Measurements from ENCODE around the gene RSPH1. TPM values are rescaled to one million over a fixed set of nuclear protein-coding genes. Genes with fewer than 3 reads are reported as not detected.

RSPH1 gene
- total RNA-seq, 3 donors from 2014 or later, result not detected

- ATAC-seq (no peak), DNase-seq (peak; percentile 17)
- Mint-ChIP-seq H3K4me3 (no peak overlapping the region), H3K9me3 (no peaks in the 10 kb centered on the region), H3K4me1 (ENCODE audit: low read depth) (peaks cover 49% of the 10 kb centered on the region), H3K36me3 (ENCODE audit: insufficient read depth) (peaks cover 24% of the 10 kb centered on the region), H3K27me3 (ENCODE audit: low read depth) (no peaks in the 10 kb centered on the region)
Measured at GRCh38 chr21:42524341-42525028, 28.5 kb upstream of the RSPH1 start.

DNA sequence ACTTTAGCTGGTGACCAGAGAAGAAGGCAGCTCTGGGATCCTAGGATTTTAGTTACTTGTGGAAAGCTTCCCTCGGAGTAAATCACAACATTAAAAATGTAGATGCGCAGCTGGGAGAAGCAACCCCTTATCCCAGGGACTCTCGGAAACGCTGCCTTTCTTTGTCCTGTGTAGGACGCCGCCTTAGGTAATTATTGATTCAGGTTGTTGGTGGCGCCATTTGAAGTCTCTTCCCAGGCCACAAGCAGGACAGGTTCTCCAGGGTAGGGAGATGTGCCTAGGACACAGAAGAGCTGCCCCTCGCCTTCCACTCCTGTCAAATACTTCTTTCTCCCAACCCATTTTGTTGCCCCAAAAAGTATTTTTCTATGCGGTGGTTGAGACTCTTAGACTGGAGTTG is 27.9 kb upstream of the RSPH1 start:
- H3K4me1 Mint-ChIP-seq (ENCODE audit: low read depth), result peaks cover 50% of the 10 kb centered on the region
- H3K9me3 Mint-ChIP-seq, result no peaks in the 10 kb centered on the region
- no peaks in the 10 kb centered on the region for H3K27me3 Mint-ChIP-seq (ENCODE audit: low read depth)

DNA sequence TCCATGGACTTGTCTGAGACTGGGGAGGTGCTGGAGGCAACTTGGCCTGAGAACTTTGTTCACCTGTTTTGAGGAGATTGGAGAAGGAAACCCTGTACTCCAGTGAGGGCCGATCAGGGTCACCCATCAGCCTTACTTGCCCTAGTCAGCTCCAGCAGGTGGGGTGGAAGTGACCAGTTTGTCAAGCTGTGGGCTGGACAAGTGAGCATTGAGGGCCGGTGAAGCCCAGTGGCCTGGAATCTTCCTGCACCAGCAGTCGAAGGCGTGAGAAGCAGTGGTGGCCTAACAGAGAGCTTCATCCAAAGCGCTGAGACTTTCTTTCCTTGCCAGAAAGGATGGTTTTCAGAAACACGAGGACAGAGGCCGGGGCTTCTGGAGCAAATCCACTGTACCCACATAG is 27.2 kb upstream of the RSPH1 start:
- H3K4me1 Mint-ChIP-seq (ENCODE audit: low read depth), result peaks cover 45% of the 10 kb centered on the region
- peaks cover 34% of the 10 kb centered on the region for H3K36me3 Mint-ChIP-seq (ENCODE audit: insufficient read depth)
- H3K9me3 Mint-ChIP-seq, result no peaks in the 10 kb centered on the region
- no peak overlapping the region for H3K4me3 Mint-ChIP-seq
- DNase-seq (no peak), ATAC-seq (no peak)
- H3K27me3 Mint-ChIP-seq (ENCODE audit: low read depth), result no peaks in the 10 kb centered on the region

More for the DNA sequence above, 27.9 kb upstream of the RSPH1 start:
- no peak for ATAC-seq
- no peak overlapping the region for H3K4me3 Mint-ChIP-seq
- H3K36me3 Mint-ChIP-seq (ENCODE audit: insufficient read depth), result peaks cover 28% of the 10 kb centered on the region
- DNase-seq, result no peak

DNA sequence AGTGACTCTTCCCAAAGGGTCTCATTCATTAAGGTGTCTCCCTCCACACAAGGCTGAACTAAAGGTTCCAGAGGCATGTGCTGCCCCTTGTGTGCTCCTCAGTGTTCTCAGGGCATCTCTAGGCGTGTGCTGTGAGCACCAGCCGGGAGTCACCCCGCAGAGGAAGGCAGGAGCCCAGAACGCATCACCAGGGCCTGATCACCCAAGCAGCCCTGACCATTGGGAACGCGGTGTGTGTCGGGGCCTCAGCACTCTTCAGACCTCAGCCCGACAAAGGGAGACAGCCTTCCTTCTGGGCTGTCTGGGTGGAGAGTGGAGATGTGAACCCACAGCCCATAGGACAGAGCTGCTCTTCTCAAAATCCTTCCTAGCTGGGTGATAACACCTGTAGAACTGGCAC is 26.7 kb upstream of the RSPH1 start:
- Mint-ChIP-seq H3K4me3 (no peak overlapping the region), H3K27me3 (ENCODE audit: low read depth) (no peaks in the 10 kb centered on the region), H3K4me1 (ENCODE audit: low read depth) (peaks cover 40% of the 10 kb centered on the region), H3K36me3 (ENCODE audit: insufficient read depth) (peaks cover 34% of the 10 kb centered on the region), H3K9me3 (no peaks in the 10 kb centered on the region)
- no peak for ATAC-seq
- DNase-seq, result no peak

DNA sequence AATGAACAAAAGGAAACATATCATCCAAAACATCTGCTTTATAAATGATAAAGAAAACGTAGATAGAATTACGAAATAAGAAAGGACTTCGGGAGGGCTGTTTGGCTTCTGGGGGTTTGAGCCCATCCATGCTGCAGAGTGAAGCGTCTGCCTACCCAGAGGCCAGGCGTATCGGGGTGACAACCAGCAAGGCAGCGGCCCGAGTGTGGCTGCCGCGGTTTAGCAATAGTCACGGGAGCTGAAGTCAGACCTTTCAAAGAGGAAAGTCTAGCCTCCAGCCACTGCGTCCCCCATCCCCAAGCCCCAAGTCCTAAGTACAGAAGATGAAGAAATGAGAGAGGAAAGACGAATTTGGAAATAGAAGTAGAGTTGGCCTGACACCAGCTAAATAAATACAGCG is 26.2 kb upstream of the RSPH1 start:
- DNase-seq (no peak), ATAC-seq (no peak)
- Mint-ChIP-seq H3K4me1 (ENCODE audit: low read depth) (peaks cover 36% of the 10 kb centered on the region), H3K27me3 (ENCODE audit: low read depth) (no peaks in the 10 kb centered on the region), H3K9me3 (no peaks in the 10 kb centered on the region), H3K4me3 (no peak overlapping the region), H3K36me3 (ENCODE audit: insufficient read depth) (peaks cover 34% of the 10 kb centered on the region)

- DNase-seq (no peak), ATAC-seq (no peak)
- no peak overlapping the region for H3K4me3 Mint-ChIP-seq
- H3K4me1 Mint-ChIP-seq (ENCODE audit: low read depth), result peaks cover 37% of the 10 kb centered on the region
- H3K36me3 Mint-ChIP-seq (ENCODE audit: insufficient read depth), result peaks cover 39% of the 10 kb centered on the region
- no peaks in the 10 kb centered on the region for H3K9me3 Mint-ChIP-seq
- no peaks in the 10 kb centered on the region for H3K27me3 Mint-ChIP-seq (ENCODE audit: low read depth)
Measured at GRCh38 chr21:42521805-42522204, 25.8 kb upstream of the RSPH1 start.

DNA sequence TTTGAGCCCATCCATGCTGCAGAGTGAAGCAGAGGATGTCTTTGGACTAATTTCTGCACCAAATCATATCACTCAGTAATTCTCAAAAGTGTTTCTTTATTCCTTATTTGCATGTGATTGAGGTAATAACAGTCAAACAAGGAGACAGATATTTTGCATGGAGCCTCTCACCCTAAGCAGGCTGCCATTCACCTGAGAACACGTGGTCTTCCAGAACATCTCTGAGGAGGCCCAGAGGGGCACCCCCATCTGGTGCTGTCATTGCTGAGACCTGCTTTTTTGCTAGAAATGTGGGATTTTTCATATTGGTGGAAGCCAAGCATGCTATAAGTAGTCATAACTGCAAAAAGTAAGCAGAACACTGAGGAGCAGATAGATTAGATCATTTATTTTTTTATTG is 25.4 kb upstream of the RSPH1 start:
- ATAC-seq (no peak), DNase-seq (no peak)
- no peaks in the 10 kb centered on the region for H3K27me3 Mint-ChIP-seq (ENCODE audit: low read depth)
- H3K36me3 Mint-ChIP-seq (ENCODE audit: insufficient read depth), result peaks cover 39% of the 10 kb centered on the region
- no peaks in the 10 kb centered on the region for H3K9me3 Mint-ChIP-seq
- peaks cover 35% of the 10 kb centered on the region for H3K4me1 Mint-ChIP-seq (ENCODE audit: low read depth)
- no peak overlapping the region for H3K4me3 Mint-ChIP-seq

DNA sequence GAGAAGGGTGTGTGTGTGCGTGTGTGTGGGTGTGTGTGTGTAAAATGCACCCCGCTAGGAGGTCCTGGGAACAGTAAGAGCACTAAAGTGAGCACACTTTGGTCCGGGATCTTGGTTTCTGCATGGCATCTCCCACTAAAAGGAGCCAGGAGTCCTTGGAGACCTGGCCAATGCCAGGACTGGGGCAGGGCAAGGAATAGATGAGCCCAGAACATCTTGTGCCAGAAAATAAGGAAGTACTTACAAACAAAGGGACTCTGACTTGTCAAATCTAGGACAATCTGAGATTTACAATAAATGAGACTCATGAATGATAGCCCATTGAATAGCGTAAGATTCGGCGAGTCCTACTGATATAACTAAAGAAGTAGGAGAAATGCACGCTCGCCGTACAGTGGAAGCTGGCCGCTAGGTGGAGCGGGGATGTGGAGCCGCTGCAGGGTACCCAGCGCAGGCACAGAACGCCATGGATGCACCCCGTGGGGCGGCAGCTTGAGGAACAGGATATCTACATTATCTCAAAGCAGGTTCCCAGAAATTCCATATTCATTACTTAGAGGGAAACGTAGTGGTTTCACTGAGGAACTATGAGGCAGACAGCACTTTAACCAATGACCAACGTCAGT is 24.7 kb upstream of the RSPH1 start:
- H3K4me1 Mint-ChIP-seq (ENCODE audit: low read depth), result peaks cover 33% of the 10 kb centered on the region
- no peaks in the 10 kb centered on the region for H3K9me3 Mint-ChIP-seq
- DNase-seq, result no peak
- H3K27me3 Mint-ChIP-seq (ENCODE audit: low read depth), result no peaks in the 10 kb centered on the region
- no peak overlapping the region for H3K4me3 Mint-ChIP-seq
- H3K36me3 Mint-ChIP-seq (ENCODE audit: insufficient read depth), result peaks cover 36% of the 10 kb centered on the region
- ATAC-seq, result no peak

DNA sequence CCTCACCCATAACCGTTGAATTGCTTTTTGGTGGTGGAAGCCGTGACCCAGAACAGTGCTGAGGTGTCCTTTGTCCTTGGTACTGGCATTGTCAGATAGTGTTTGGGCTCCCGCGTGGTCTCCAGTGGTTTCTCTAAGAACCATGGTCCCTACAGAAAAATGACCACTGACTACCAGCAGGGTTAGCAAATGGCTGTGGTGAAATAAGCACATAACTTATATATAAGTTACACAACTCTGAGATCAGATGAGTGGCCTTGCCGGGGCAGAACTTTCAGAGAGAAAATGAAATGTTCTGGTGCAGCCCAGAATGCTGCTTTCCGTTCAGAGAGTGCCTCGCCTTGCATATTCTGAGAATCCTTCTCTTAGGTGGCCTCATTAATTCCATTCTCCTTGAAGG is 22.6 kb upstream of the RSPH1 start:
- no peaks in the 10 kb centered on the region for H3K9me3 Mint-ChIP-seq
- no peak overlapping the region for H3K4me3 Mint-ChIP-seq
- DNase-seq, result no peak
- no peaks in the 10 kb centered on the region for H3K27me3 Mint-ChIP-seq (ENCODE audit: low read depth)
- peaks cover 25% of the 10 kb centered on the region for H3K4me1 Mint-ChIP-seq (ENCODE audit: low read depth)
- no peak for ATAC-seq
- peaks cover 29% of the 10 kb centered on the region for H3K36me3 Mint-ChIP-seq (ENCODE audit: insufficient read depth)

- Mint-ChIP-seq H3K4me3 (no peak overlapping the region), H3K4me1 (ENCODE audit: low read depth) (peaks cover 25% of the 10 kb centered on the region), H3K27me3 (ENCODE audit: low read depth) (no peaks in the 10 kb centered on the region), H3K36me3 (ENCODE audit: insufficient read depth) (peaks cover 29% of the 10 kb centered on the region), H3K9me3 (no peaks in the 10 kb centered on the region)
- no peak for DNase-seq
- ATAC-seq, result no peak
Measured at GRCh38 chr21:42518215-42518614, 22.2 kb upstream of the RSPH1 start.

DNA sequence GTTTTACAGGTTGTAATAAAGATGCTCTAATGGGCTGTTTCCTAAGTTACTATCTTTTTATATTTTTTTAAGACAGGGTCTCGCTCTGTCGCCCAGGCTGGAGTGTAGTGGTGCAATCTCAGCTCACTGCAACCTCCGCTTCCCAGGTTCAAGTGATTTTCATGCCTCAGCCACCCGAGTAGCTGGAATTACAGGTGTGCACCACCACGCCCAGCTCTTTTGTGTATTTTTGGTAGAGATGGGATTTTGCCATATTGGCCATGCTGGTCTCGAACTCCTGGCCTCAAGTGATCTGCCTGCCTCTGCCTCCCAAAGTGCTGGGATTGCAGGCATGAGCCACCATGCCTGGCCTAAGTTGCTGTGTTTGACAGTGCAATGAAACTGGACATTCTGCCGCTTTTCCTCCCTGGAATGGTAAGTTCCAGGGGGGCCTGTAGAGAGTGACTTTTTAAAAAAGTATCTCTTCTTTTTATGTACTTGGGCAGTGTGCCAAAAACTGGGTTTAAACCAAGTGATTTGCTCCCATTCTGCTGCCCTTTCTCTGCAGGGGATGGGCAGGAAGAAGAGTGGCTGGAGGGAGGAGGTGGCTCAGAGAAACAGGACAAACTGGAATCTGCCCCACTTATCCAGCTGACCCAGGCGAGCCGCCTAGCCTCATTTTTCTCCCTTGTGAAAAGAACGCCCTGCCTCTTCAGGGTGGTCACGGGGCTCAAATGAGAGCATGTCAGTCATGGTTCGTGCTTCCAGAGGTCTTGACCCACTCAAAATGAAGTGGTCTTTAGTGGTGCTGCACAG is 19.9 kb upstream of the RSPH1 start:
- Mint-ChIP-seq H3K4me3 (peak overlapping the region; percentile 84), H3K9me3 (no peaks in the 10 kb centered on the region), H3K27me3 (ENCODE audit: low read depth) (no peaks in the 10 kb centered on the region), H3K36me3 (ENCODE audit: insufficient read depth) (peaks cover 26% of the 10 kb centered on the region), H3K4me1 (ENCODE audit: low read depth) (peaks cover 25% of the 10 kb centered on the region)
- DNase-seq, result no peak
- no peak for ATAC-seq

DNA sequence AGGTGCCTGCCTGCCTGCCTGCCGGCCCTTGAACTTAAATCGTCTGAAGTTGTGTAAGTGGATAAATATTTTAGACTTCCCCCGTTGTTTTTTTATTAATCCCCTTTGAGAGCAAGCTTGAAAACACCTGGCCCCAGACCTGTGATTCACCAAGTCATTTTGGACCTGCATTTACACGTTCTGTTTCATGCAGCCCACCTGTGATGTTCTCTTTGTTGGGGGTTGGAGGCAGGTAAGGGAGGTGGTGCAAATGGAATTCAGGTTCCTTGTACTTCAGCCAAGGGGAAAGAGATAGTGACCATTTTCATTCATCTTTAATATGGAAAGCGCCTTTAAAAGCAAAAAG is 18.8 kb upstream of the RSPH1 start:
- Mint-ChIP-seq H3K4me1 (ENCODE audit: low read depth) (peaks cover 25% of the 10 kb centered on the region), H3K36me3 (ENCODE audit: insufficient read depth) (peaks cover 20% of the 10 kb centered on the region), H3K27me3 (ENCODE audit: low read depth) (no peaks in the 10 kb centered on the region), H3K9me3 (no peaks in the 10 kb centered on the region), H3K4me3 (peak overlapping the region; percentile 84)
- ATAC-seq (no peak), DNase-seq (no peak)

- H3K9me3 Mint-ChIP-seq, result no peaks in the 10 kb centered on the region
- no peaks in the 10 kb centered on the region for H3K27me3 Mint-ChIP-seq (ENCODE audit: low read depth)
- H3K4me1 Mint-ChIP-seq (ENCODE audit: low read depth), result peaks cover 25% of the 10 kb centered on the region
- ATAC-seq (peak; percentile 81), DNase-seq (peak; percentile 66)
- peak overlapping the region; percentile 84 for H3K4me3 Mint-ChIP-seq
- peaks cover 15% of the 10 kb centered on the region for H3K36me3 Mint-ChIP-seq (ENCODE audit: insufficient read depth)
Measured at GRCh38 chr21:42513985-42514882, 18.2 kb upstream of the RSPH1 start.

Measured in activated T-cell treated with anti-CD3 and anti-CD28 coated beads, Interleukin-2, amount 50 U/mL, for 4 hours (primary cell).